NT2/D1 (cell line): Measurements from ENCODE around the gene OTUD1.

ENCODE experiments used
- DNase-seq: peaks from one replicate; pipeline ENCODE4 v3.0.0-alpha.2; 2011; ENCODE audit warnings: low read depth, low spot score
- H3K27me3 ChIP-seq: 2 replicates; pipeline ENCODE4 v1.6.0; 2011; ENCODE audit warnings: mild to moderate bottlenecking; ENCODE audit not compliant: insufficient read length, insufficient read depth
- H3K36me3 ChIP-seq: 2 replicates; pipeline ENCODE4 v1.6.1; 2011; ENCODE audit warnings: mild to moderate bottlenecking, low read length, mixed read lengths; ENCODE audit not compliant: insufficient read depth, insufficient read length
- H3K4me1 ChIP-seq: 2 replicates; pipeline ENCODE4 v1.5.1; 2011; ENCODE audit not compliant: insufficient read depth, insufficient read length
- H3K4me3 ChIP-seq: 2 replicates; pipeline ENCODE4 v1.5.1; 2011; ENCODE audit warnings: low read depth; ENCODE audit not compliant: insufficient read length
- H3K9ac ChIP-seq: 2 replicates; pipeline ENCODE4 v1.6.0; 2011; ENCODE audit warnings: low read depth; ENCODE audit not compliant: insufficient read length
- H3K9me3 ChIP-seq: 2 replicates; pipeline ENCODE4 v1.5.1; 2011; ENCODE audit warnings: mild to moderate bottlenecking, low read length; ENCODE audit not compliant: insufficient read depth
- SUZ12 ChIP-seq: IDR thresholded peaks from 2 replicates; pipeline ENCODE4 v1.6.1; 2011; ENCODE audit not compliant: insufficient read length, insufficient read depth; ENCODE audit errors: extremely low read depth
- YY1 ChIP-seq: IDR thresholded peaks from 2 replicates; pipeline ENCODE4 v1.6.1; 2011; ENCODE audit not compliant: insufficient read length, insufficient read depth
- ZNF274 ChIP-seq: IDR thresholded peaks from 2 replicates; pipeline ENCODE4 v1.6.1; 2011; ENCODE audit warnings: mild to moderate bottlenecking, low read depth, low read length

Gene OTUD1

DNA sequence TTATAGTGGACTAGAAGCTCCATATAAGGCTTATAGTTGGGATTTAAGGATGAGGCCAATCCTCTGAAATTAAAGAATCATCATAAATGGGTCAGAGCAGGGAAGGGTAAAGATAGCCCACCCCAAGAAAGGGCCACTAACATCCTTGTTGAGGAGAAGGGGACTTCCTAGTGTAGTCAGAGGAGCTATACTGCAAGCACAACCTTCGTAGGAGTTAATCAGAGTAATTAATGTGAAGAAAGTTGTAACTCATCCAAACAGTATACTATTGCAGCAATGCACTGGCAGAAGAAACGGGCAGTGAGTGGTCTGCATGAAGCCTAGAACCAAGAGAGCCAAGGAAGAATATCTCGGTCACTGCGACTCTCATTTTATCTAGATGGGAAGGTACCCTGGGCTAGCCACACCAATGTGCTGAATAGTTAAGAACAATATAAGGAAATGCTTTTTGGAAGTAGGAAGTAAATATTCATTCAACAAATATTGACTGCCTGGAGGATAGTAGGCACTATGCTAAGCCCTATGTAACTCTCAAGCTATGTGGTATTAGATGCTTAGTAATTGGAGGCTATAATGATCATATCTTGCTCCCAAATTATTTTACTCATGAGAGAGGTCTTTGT lies 13.3 kb downstream of the OTUD1 start:
- H3K4me1 ChIP-seq = no peaks in the 10 kb centered on the region
- no peak overlapping the region for H3K4me3 ChIP-seq
- no peaks in the 10 kb centered on the region for H3K36me3 ChIP-seq
- no peaks in the 10 kb centered on the region for H3K27me3 ChIP-seq
- no peak for DNase-seq
- no peak for TF ChIP-seq YY1
- no peak for TF ChIP-seq ZNF274
- TF ChIP-seq SUZ12 = no peak
- H3K9me3 ChIP-seq = no peaks in the 10 kb centered on the region
- no peak overlapping the region for H3K9ac ChIP-seq

DNA sequence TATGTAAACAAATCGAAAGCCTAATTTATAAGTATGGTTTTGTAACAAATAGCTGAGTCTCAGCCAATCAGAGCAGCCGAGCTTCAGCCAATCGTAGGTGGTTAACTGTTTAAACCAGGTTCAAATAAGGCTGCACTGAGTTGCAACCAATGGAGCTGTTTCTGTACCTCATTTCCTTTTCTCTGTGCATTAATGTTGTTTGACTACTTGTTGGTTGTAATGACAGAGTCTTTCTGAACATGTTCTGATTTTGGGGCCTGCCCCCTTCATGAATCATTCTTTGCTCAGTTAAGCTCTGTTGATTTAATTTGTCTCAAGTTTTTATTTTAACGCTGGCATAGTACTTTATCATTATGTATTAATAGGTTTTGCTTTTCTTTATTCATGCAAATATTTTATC lies 14.6 kb downstream of the OTUD1 start:
- H3K36me3 ChIP-seq = no peaks in the 10 kb centered on the region
- no peaks in the 10 kb centered on the region for H3K27me3 ChIP-seq
- DNase-seq = no peak
- H3K9ac ChIP-seq = no peak overlapping the region
- H3K4me3 ChIP-seq = no peak overlapping the region
- H3K9me3 ChIP-seq = no peaks in the 10 kb centered on the region
- no peak for TF ChIP-seq YY1
- peaks cover 1% of the 10 kb centered on the region for H3K4me1 ChIP-seq

DNA sequence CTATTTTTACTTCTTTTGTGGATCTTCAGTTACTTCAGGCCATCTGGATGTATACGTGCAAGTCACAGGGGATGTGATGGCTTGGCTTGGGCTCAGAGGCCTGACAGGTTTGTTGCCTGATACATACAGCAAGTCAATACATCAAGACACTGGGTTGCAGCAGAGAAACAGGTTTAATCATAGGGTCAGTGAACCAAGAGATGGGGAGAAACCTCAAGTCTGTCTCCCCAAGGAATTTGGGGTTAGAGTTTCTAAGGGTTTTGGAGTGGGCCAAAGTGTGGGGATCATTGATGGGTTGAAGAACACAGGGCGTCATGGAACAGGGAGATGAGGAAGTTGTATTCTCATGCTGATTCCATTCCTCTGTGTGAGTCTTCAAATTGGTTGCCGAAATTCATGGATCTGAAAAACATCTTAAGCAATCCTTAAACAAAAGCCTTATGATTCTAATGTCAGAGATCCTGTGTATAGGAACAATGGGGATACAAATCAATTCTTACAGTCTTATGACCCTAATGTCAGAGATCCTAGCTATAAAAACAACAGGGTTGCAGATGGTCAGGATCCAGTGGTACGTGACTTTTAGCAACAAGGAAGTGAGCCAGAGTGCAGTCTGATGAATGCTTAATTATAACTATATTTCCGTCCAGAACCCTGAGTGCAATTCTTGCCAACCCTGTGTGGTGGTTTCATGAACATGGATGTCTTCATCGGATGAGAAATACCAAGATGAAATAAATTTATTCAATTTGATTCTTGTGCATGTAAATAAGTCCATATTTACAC lies 18.9 kb downstream of the OTUD1 start:
- Histone ChIP-seq H3K9me3 (no peaks in the 10 kb centered on the region), H3K4me3 (no peak overlapping the region), H3K4me1 (peaks cover 5% of the 10 kb centered on the region), H3K36me3 (no peaks in the 10 kb centered on the region), H3K9ac (no peak overlapping the region), H3K27me3 (no peaks in the 10 kb centered on the region)
- no peak for TF ChIP-seq YY1
- TF ChIP-seq SUZ12 = no peak
- no peak for TF ChIP-seq ZNF274
- no peak for DNase-seq

DNA sequence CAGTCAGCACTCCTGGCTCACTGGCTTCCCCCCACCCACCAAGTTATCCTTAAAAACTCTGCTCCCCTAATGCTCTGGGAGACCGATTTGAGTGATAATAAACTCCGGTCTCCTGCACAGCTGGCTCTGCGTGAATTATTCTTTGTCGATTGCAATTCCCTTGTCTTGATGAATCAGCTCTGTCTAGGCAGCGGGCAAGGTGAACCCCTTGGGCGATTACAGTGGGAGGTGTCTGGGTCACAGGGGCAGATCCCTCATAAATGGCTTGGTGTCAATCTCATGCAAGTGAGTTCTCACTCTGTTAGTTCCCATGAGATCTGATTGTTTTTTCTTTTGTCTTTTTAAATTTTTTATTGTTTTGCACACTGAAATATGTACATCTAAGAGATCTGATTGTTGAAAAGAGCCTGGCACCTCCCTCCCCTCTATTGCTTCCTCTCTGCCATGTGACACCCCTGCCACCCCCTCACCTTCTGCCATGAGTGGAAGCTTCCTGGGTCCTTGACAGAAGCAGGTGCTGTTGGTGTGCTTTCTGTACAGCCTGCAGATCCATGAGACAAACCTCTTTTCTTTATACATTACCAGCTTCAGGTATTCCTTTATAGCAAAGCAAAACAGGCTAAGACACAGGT lies 20.5 kb downstream of the OTUD1 start:
- H3K4me3 ChIP-seq = no peak overlapping the region
- H3K9ac ChIP-seq = no peak overlapping the region
- H3K36me3 ChIP-seq = no peaks in the 10 kb centered on the region
- no peaks in the 10 kb centered on the region for H3K9me3 ChIP-seq
- peaks cover 5% of the 10 kb centered on the region for H3K4me1 ChIP-seq
- H3K27me3 ChIP-seq = no peaks in the 10 kb centered on the region
- no peak for DNase-seq
- TF ChIP-seq SUZ12 (no peak), YY1 (no peak), ZNF274 (no peak)

DNA sequence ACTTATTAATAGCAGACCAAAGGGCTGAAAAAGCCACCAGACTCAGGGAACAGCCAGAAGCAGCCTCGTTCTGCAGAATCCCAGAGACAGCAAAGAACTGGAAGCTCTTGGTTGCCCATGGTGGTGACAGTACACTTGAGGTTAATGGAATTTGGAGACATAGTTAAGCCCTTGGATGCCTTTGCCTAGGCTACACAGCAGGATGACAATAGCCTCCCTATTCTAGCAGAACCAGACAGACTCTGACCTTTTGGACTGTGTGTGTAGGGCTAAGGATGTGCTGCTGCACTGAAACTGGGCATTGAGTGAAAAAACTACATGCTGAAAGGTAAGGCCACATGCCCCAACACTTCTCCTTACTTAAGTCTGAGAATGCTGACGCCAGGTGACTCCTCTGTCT lies 22.7 kb downstream of the OTUD1 start:
- no peak overlapping the region for H3K4me3 ChIP-seq
- H3K4me1 ChIP-seq = peaks cover 5% of the 10 kb centered on the region
- TF ChIP-seq SUZ12 (no peak), YY1 (no peak), ZNF274 (no peak)
- H3K36me3 ChIP-seq = no peaks in the 10 kb centered on the region
- no peak for DNase-seq
- no peak overlapping the region for H3K9ac ChIP-seq
- H3K9me3 ChIP-seq = no peaks in the 10 kb centered on the region
- no peaks in the 10 kb centered on the region for H3K27me3 ChIP-seq

DNA sequence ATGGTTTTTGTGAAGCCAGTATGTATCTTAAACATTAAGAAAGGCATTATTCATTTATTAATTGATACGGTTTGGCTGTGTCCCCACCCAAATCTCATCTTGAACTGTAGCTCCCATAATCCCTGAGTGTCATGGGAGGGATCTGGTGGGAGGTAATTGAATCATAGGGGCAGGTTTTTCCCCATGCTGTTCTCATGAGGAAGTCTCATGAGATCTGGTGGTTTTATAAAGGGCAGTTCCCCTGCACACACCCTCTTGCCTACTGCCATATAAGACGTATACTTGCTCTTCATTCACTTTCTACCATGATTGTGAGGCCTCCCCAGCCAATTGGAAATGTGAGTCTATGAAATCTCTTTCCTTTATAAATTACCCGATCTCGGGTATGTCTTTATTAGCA lies 28.1 kb downstream of the OTUD1 start:
- no peak for DNase-seq
- Histone ChIP-seq H3K9me3 (no peaks in the 10 kb centered on the region), H3K4me3 (no peak overlapping the region), H3K9ac (no peak overlapping the region), H3K27me3 (no peaks in the 10 kb centered on the region), H3K4me1 (peaks cover 3% of the 10 kb centered on the region), H3K36me3 (no peaks in the 10 kb centered on the region)
- TF ChIP-seq SUZ12 = no peak

DNA sequence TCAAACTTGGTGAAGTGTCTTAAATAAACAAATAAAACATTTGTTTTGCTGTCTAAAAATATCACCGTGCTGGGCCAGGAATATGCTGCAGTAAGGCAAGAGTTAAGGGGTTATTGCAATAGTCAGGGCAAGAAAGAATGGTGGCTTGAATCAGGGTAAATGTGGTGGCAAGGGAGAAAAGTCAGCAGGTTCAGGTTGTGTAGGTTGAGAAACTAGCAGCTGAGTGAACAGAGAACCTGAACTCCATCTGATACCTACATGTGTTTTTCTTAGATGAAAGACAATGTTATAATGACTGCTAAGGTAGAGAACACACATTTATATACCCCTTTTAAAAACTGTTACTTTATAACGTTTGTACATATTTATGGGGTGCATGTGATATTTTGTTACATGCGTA lies 28.7 kb downstream of the OTUD1 start:
- H3K9ac ChIP-seq = no peak overlapping the region
- H3K36me3 ChIP-seq = no peaks in the 10 kb centered on the region
- no peak overlapping the region for H3K4me3 ChIP-seq
- TF ChIP-seq YY1 (no peak), ZNF274 (no peak), SUZ12 (no peak)
- no peaks in the 10 kb centered on the region for H3K9me3 ChIP-seq
- DNase-seq = no peak
- peaks cover 3% of the 10 kb centered on the region for H3K4me1 ChIP-seq
- H3K27me3 ChIP-seq = no peaks in the 10 kb centered on the region
